ENCODE data around the gene GJA4. TPM values are rescaled to one million over a fixed set of nuclear protein-coding genes. Genes with fewer than 3 reads are reported as not detected.

Gene GJA4
- total and polyA plus RNA-seq, 2 donors (not counting 1 experiment from before 2014, with no cell fraction given): not detected

DNA sequence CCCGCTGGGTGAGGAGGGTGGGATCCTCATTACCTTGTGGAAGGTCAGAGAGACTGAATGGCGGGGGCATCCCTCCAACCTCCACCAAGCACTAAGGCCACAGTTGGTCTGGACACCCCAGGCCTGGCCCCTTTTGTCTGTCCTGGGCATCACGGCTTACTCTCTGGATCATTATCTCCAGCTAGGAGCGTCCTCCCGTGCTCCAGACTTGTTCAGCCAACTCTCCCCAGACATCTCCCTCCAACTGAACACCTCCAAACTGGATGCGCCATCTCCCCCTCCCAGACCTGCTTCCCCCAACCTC, 45.2 kb upstream of the GJA4 start:
- Mint-ChIP-seq H3K27me3 (peaks cover 14% of the 10 kb centered on the region), H3K27ac (no peak overlapping the region), H3K4me1 (peaks cover under 1% of the 10 kb centered on the region), H3K9me3 (ENCODE audit: insufficient read depth) (no peaks in the 10 kb centered on the region), H3K4me3 (no peak overlapping the region)
- Histone ChIP-seq H3K36me3 (replicated peaks in 1 of 2; ENCODE audit: control extremely low read depth in 1 of 2, control insufficient read depth in 1 of 2, extremely low read depth in 1 of 2, insufficient read depth in 2 of 2, low read length in 1 of 2) (no peaks in the 10 kb centered on the region), H2AFZ (ENCODE audit: insufficient read depth, low read depth, low read length, poor library complexity, severe bottlenecking) (no peak overlapping the region), H3K79me2 (ENCODE audit: control insufficient read depth, insufficient read depth, low read length) (no peaks in the 10 kb centered on the region), H3K4me1 (ENCODE audit: control insufficient read depth in 2 of 2, insufficient read depth in 2 of 2, low read length in 2 of 2) (peaks cover 0 to 2% of the 10 kb centered on the region in 2 donors), H3K4me3 (ENCODE audit: control extremely low read depth in 1 of 5, extremely low read depth in 1 of 5, insufficient read depth in 1 of 5, low read depth in 2 of 5, low read length in 4 of 5) (no peak overlapping the region), H3K27me3 (replicated peaks in 1 of 4; ENCODE audit: control extremely low read depth in 1 of 4, control insufficient read depth in 3 of 4, insufficient read depth in 4 of 4, low read length in 3 of 4) (peaks cover 0 to 4% (median 0%) of the 10 kb centered on the region in 4 experiments), H3K4me2 (replicated peaks; ENCODE audit: low read depth, low read length, poor library complexity, severe bottlenecking) (no peak overlapping the region), H3K9me3 (ENCODE audit: control extremely low read depth in 1 of 3, control insufficient read depth in 2 of 3, insufficient read depth in 1 of 3, low read length in 2 of 3) (no peaks in the 10 kb centered on the region), H4K20me1 (ENCODE audit: control insufficient read depth, insufficient read depth, low read length, poor library complexity, severe bottlenecking) (no peaks in the 10 kb centered on the region), H3K27ac (ENCODE audit: low read length in 2 of 2) (no peak overlapping the region), H3K9ac (ENCODE audit: low read length) (no peak overlapping the region)
- POLR2A ChIA-PET: no interaction called here
- CTCF ChIA-PET: interaction anchor here (2.0 kb wide), 1 partner anchor 1115 kb away, joined by 6 read pairs; no protein-coding TSS in a partner anchor
- WGBS (ENCODE audit: insufficient coverage): 84% methylated on average over 5 of the region's 6 CpGs
- ATAC-seq (ENCODE audit: low read depth): no peak
- DNase-seq: no peak
- intact Hi-C loops (cut with micrococcal nuclease): no loop called here
- TF ChIP-seq CTCF (IDR thresholded peaks at IDR 0.05) (no peak), EZH2 (IDR thresholded peaks at IDR 0.05; ENCODE audit: borderline replicate concordance, insufficient read depth, low read depth, low read length, poor library complexity, severe bottlenecking) (no peak)

DNA sequence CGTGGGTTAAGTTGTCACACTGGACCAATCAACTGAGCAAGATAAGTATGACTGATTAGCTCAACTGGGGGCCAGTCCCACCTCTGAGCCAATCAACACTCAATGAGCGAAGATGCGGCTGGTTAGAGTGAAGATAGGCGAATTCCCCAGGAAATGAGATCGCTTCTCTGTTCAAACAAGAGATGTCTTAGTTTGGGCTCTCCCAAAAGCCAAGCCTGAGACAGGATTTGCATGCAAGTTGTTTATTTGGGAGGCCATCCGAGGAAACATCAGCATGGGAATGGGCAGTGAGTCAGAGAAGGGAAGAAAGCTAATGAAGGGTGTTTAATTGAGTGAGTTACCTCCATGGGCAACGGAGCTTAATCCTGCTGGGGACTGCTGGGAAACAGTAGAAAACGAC, 42.8 kb upstream of the GJA4 start:
- Histone ChIP-seq H3K79me2 (ENCODE audit: control insufficient read depth, insufficient read depth, low read length) (no peaks in the 10 kb centered on the region), H3K4me3 (ENCODE audit: control extremely low read depth in 1 of 5, extremely low read depth in 1 of 5, insufficient read depth in 1 of 5, low read depth in 2 of 5, low read length in 4 of 5) (no peak overlapping the region), H3K27me3 (replicated peaks in 1 of 4; ENCODE audit: control extremely low read depth in 1 of 4, control insufficient read depth in 3 of 4, insufficient read depth in 4 of 4, low read length in 3 of 4) (peaks cover 0 to 4% (median 2%) of the 10 kb centered on the region in 4 experiments), H2AFZ (ENCODE audit: insufficient read depth, low read depth, low read length, poor library complexity, severe bottlenecking) (no peak overlapping the region), H3K27ac (ENCODE audit: low read length in 2 of 2) (no peak overlapping the region), H3K36me3 (replicated peaks in 1 of 2; ENCODE audit: control extremely low read depth in 1 of 2, control insufficient read depth in 1 of 2, extremely low read depth in 1 of 2, insufficient read depth in 2 of 2, low read length in 1 of 2) (no peaks in the 10 kb centered on the region), H3K4me1 (ENCODE audit: control insufficient read depth in 2 of 2, insufficient read depth in 2 of 2, low read length in 2 of 2) (no peaks in the 10 kb centered on the region), H3K9ac (ENCODE audit: low read length) (no peak overlapping the region), H3K9me3 (ENCODE audit: control extremely low read depth in 1 of 3, control insufficient read depth in 2 of 3, insufficient read depth in 1 of 3, low read length in 2 of 3) (no peaks in the 10 kb centered on the region), H4K20me1 (ENCODE audit: control insufficient read depth, insufficient read depth, low read length, poor library complexity, severe bottlenecking) (no peaks in the 10 kb centered on the region), H3K4me2 (replicated peaks; ENCODE audit: low read depth, low read length, poor library complexity, severe bottlenecking) (no peak overlapping the region)
- POLR2A ChIA-PET: no interaction called here
- 88% methylated on average over 5 of the region's 8 CpGs for WGBS (ENCODE audit: insufficient coverage)
- CTCF ChIA-PET: interaction anchor here (1.5 kb wide), 1 partner anchor 1117 kb away, joined by 4 read pairs; no protein-coding TSS in a partner anchor
- no peak overlapping the region for H3K27ac Mint-ChIP-seq
- no peak for TF ChIP-seq EZH2 (IDR thresholded peaks at IDR 0.05; ENCODE audit: borderline replicate concordance, insufficient read depth, low read depth, low read length, poor library complexity, severe bottlenecking)
- TF ChIP-seq CTCF (IDR thresholded peaks at IDR 0.05): no peak
- H3K27me3 Mint-ChIP-seq: peaks cover 10% of the 10 kb centered on the region
- ATAC-seq (ENCODE audit: low read depth) (no peak), DNase-seq (no peak)
- no peaks in the 10 kb centered on the region for H3K9me3 Mint-ChIP-seq (ENCODE audit: insufficient read depth)
- intact Hi-C loops (cut with micrococcal nuclease): no loop called here
- no peaks in the 10 kb centered on the region for H3K4me1 Mint-ChIP-seq
- no peak overlapping the region for H3K4me3 Mint-ChIP-seq

Measured in B cell (primary cell).